ENCODE data around the gene FOXE3. TPM values are rescaled to one million over a fixed set of nuclear protein-coding genes. Genes with fewer than 3 reads are reported as not detected.

FOXE3 gene
- total RNA-seq, 3 donors from 2014 or later = 0.23 to 0.39 TPM; not detected in 1

DNA sequence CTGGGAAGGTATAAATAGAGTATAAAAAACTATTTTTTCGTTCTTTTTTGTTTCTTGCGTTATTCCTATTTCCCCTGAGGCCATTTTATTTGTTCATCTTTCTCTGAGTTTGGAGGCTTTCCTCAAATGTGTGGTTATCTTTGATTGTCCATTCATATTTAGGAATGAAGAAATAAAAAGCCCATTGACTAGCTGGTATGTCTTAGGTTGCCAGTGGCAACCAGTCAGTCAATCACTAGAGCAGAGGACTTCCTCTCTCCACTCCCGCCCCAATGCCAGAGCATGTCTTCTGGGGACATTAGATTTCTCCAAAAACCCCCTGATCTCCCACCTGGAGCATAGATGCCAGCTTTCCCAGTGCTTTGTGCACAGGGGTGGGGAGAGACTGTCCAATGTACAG, 20.7 kb upstream of the FOXE3 start:
- intact Hi-C loops (cut with DNase I, micrococcal nuclease) = no loop called here
- no peaks in the 10 kb centered on the region for H3K9me3 ChIP-seq
- ATAC-seq = no peak
- no peaks in the 10 kb centered on the region for H3K36me3 ChIP-seq (ENCODE audit: low read depth)
- H3K4me1 ChIP-seq (ENCODE audit: low read depth) = peaks cover 4% of the 10 kb centered on the region
- no peak for DNase-seq
- TF ChIP-seq, protein P1, sequence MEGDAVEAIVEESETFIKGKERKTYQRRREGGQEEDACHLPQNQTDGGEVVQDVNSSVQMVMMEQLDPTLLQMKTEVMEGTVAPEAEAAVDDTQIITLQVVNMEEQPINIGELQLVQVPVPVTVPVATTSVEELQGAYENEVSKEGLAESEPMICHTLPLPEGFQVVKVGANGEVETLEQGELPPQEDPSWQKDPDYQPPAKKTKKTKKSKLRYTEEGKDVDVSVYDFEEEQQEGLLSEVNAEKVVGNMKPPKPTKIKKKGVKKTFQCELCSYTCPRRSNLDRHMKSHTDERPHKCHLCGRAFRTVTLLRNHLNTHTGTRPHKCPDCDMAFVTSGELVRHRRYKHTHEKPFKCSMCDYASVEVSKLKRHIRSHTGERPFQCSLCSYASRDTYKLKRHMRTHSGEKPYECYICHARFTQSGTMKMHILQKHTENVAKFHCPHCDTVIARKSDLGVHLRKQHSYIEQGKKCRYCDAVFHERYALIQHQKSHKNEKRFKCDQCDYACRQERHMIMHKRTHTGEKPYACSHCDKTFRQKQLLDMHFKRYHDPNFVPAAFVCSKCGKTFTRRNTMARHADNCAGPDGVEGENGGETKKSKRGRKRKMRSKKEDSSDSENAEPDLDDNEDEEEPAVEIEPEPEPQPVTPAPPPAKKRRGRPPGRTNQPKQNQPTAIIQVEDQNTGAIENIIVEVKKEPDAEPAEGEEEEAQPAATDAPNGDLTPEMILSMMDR (IDR thresholded peaks at IDR 0.05) = no peak
- H3K4me3 ChIP-seq = no peak overlapping the region

DNA sequence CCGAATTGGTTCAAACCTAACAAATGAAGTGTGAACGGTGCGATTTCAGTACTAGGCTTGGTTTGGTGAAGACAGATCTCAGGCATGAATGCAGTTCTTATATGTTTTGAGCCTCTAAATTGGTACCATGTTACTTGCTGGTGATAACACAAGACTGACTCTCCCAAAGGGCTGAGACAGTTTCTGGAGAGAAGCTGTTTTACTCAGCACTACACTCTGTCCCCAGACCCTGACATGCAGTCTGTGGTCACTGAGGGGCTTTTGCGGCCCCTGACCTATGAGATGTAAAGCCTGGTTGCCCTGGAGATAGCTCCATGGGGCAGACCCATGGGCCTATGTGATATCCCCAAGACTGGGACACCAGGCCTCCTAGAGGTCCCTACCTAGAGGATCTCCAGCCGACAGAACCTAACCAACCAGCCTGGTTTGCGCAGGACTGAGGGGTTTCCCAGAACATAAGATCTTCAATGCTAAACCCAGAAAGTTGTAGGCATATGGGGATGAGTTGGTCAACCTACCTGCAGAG, 19.4 kb upstream of the FOXE3 start:
- intact Hi-C loops (cut with DNase I, micrococcal nuclease) = no loop called here
- H3K36me3 ChIP-seq (ENCODE audit: low read depth) = no peaks in the 10 kb centered on the region
- H3K4me1 ChIP-seq (ENCODE audit: low read depth) = peaks cover 2% of the 10 kb centered on the region
- no peak overlapping the region for H3K4me3 ChIP-seq
- DNase-seq (no peak), ATAC-seq (no peak)
- H3K9me3 ChIP-seq = no peaks in the 10 kb centered on the region
- TF ChIP-seq, protein P1 (IDR thresholded peaks at IDR 0.05) = no peak

DNA sequence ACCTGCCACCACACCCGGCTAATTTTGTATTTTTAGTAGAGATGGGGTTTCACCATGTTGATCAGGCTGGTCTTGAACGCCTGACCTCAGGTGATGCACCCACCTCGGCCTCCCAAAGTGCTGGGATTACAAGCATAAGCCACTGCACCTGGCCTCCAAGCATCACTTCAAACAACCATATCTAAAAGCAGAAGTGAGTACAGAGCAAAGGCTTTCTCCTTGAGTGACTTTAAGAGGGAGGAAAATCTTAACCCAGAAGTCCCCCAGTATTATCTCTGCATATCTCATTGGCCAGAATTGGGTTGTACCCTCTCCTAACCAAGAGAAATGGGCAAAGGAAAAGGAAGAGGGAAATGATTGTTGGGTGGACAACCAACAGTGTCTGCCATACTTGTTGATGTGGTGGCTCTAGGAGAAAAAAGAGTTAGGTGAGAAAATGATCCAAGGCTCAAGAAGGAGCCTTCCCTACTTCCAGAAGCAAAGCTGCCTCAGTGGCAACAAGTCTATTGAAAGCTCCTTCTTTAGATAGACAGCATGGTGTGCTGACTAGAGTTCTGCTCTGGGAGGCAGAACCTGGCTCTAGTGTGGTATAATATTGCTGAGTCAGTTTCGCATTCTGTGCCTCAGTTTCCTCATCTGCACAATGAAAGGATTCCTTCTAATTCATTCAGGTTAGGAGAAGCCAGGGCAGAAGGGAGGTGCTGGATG, 16.8 kb upstream of the FOXE3 start:
- peaks cover 2% of the 10 kb centered on the region for H3K4me1 ChIP-seq (ENCODE audit: low read depth)
- H3K36me3 ChIP-seq (ENCODE audit: low read depth) = no peaks in the 10 kb centered on the region
- no peak for DNase-seq
- no peak for ATAC-seq
- no peaks in the 10 kb centered on the region for H3K9me3 ChIP-seq
- intact Hi-C loops (cut with DNase I, micrococcal nuclease) = no loop called here
- H3K4me3 ChIP-seq = no peak overlapping the region
- TF ChIP-seq, protein P1 (IDR thresholded peaks at IDR 0.05) = no peak

DNA sequence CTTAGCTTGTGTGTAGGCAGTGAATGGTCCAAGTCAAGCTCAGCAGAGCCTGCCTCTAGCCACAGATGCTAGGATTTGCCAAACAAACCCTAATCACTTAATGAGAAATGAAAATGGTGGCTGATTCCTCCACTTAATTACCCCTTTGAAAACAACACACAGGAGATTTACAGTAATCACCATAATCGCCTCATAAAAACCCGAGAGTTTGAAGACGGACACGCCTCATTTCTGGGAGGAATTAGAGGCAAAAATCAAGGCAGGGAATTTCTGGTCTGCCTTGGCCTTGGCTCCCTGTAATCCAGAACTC, 16.3 kb upstream of the FOXE3 start:
- H3K9me3 ChIP-seq = no peaks in the 10 kb centered on the region
- ATAC-seq = no peak
- intact Hi-C loops (cut with DNase I, micrococcal nuclease) = no loop called here
- TF ChIP-seq, protein P1 (IDR thresholded peaks at IDR 0.05) = no peak
- no peak for DNase-seq
- no peak overlapping the region for H3K4me3 ChIP-seq
- no peaks in the 10 kb centered on the region for H3K36me3 ChIP-seq (ENCODE audit: low read depth)
- peaks cover 2% of the 10 kb centered on the region for H3K4me1 ChIP-seq (ENCODE audit: low read depth)

DNA sequence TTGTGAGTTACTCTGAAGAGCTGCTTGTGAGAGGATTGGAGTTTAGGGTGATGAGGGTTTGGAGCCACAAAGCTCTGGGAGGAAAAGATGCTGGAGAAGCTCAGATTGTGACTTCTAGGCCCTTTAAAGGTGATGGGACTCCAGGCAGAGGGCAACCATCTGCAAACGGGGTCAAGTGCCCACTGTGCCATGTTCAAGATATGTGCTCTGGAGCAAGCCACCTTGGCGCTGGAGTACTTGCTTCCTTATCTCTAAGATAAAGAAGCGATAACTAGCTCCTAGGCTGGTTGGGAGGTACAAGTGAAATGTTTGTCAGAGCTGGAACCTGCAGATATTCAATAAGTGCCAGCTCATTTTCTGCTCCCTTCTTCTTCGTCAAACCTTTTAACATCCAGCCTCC, 14.3 kb upstream of the FOXE3 start:
- intact Hi-C loops (cut with DNase I, micrococcal nuclease) = no loop called here
- Histone ChIP-seq H3K4me3 (no peak overlapping the region), H3K9me3 (no peaks in the 10 kb centered on the region), H3K4me1 (ENCODE audit: low read depth) (peaks cover 2% of the 10 kb centered on the region), H3K36me3 (ENCODE audit: low read depth) (no peaks in the 10 kb centered on the region)
- DNase-seq (no peak), ATAC-seq (no peak)
- TF ChIP-seq, protein P1 (IDR thresholded peaks at IDR 0.05) = no peak

Data from mucosa of descending colon (tissue), 3 donors.